Neutrophil (primary cell): ENCODE data around the gene STARD3NL.

Experiments used
- H3K27ac ChIP-seq: fragments of 200-600 bp; sonication (generic); 2 replicates; pipeline ENCODE4 v1.5.1; 2016; ENCODE audit warnings: mild to moderate bottlenecking, moderate library complexity
- H3K27me3 ChIP-seq: fragments of 200-600 bp; sonication (generic); 2 replicates; pipeline ENCODE4 v1.6.0; 2016; ENCODE audit warnings: mild to moderate bottlenecking
- H3K36me3 ChIP-seq: fragments of 200-600 bp; sonication (generic); 2 replicates; pipeline ENCODE4 v1.5.1; 2017
- H3K4me1 ChIP-seq, 2 experiments: fragments of 200-600 bp in 1 of 2; sonication (generic) in 1 of 2; 1 replicate in 1 of 2; 2 replicates in 1 of 2; pipeline versions ENCODE4 v1.5.1 to v1.6.1; 2013 to 2016; ENCODE audit warnings: low read depth in 1 of 2, low read length in 1 of 2, mild to moderate bottlenecking in 1 of 2, moderate library complexity in 1 of 2; ENCODE audit not compliant: control insufficient read depth in 1 of 2, insufficient read depth in 1 of 2
- H3K4me3 ChIP-seq, 2 experiments: fragments of 200-600 bp in 1 of 2; sonication (generic) in 1 of 2; 1 replicate in 1 of 2; 2 replicates in 1 of 2; pipeline ENCODE4 v1.5.1; 2013 to 2016; ENCODE audit warnings: low read depth in 1 of 2, low read length in 1 of 2, mild to moderate bottlenecking in 1 of 2, moderate library complexity in 1 of 2
- H3K9me3 ChIP-seq: fragments of 200-600 bp; sonication (generic); 2 replicates; pipeline ENCODE4 v1.5.1; 2016
- CTCF ChIP-seq: fragments of 200-600 bp; sonication (generic); IDR thresholded peaks from 2 replicates; pipeline ENCODE4 v1.5.1; 2016; ENCODE audit warnings: antibody characterized with exemption

The STARD3NL gene

GRCh38 chr7:38215115-38215514 lies 37.1 kb downstream of the STARD3NL start:
- Histone ChIP-seq H3K9me3 (no peaks in the 10 kb centered on the region), H3K4me3 (no peak overlapping the region), H3K4me1 (peaks cover 15 to 20% of the 10 kb centered on the region in 2 experiments), H3K27ac (no peak overlapping the region), H3K27me3 (no peaks in the 10 kb centered on the region), H3K36me3 (peaks cover 60% of the 10 kb centered on the region)
- TF ChIP-seq CTCF = no peak

DNA sequence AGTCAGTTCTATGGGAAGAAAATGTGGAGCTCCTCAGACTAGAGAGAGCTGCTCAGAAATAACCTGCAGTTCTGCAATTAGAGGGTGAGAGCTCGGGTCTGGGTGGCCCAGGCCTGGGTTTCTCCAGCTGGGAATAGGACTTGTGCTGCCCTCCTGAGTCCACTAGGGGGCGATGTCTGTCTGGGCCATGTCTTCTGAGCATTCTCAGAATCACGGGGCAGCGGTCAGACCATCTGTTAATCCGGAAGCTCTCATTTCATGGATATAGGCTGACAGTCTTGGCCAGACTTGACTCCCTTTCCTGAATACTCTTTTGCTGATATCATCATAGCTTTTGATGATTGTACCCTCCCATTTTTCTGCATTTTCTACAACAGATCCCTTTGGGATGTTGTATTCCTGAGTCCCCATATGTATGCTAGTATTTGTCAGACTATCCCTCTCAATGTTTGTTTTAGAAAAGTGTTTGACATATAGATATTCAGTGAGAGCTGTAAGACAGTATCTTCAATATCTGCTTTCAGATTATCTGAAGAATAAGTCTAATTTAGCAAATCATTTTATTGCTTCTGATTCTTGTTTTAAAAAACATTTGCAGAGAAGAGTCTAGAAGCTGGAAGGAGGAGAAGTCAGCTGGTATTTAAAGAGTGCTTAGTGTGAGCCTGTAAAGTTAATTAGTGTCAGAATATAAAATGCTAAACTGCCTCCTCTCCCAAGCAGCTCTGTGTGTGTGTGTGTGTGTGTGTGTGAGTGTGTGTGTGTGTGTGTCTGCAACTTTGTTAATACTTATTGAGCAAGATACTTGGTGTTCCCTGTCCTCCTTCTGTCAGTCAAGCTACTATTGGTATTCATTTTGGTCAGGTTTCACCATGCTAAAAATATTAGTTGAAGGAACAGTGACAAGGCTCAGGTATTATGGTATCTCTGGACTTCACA lies 38.0 kb downstream of the STARD3NL start:
- Histone ChIP-seq H3K9me3 (no peaks in the 10 kb centered on the region), H3K27ac (peak overlapping the region; percentile 67), H3K4me1 (peaks cover 15 to 20% of the 10 kb centered on the region in 2 experiments), H3K36me3 (peaks cover 65% of the 10 kb centered on the region), H3K4me3 (no peak overlapping the region), H3K27me3 (no peaks in the 10 kb centered on the region)
- TF ChIP-seq CTCF = peak; percentile 89

GRCh38 chr7:38217672-38218071 lies 39.6 kb downstream of the STARD3NL start:
- no peaks in the 10 kb centered on the region for H3K27me3 ChIP-seq
- TF ChIP-seq CTCF = no peak
- H3K4me1 ChIP-seq = peaks cover 19 to 22% of the 10 kb centered on the region in 2 experiments
- peak overlapping the region; percentile 67 for H3K27ac ChIP-seq
- no peaks in the 10 kb centered on the region for H3K9me3 ChIP-seq
- H3K4me3 ChIP-seq = no peak overlapping the region
- H3K36me3 ChIP-seq = peaks cover 79% of the 10 kb centered on the region

- no peaks in the 10 kb centered on the region for H3K27me3 ChIP-seq
- H3K9me3 ChIP-seq = no peaks in the 10 kb centered on the region
- H3K4me1 ChIP-seq = peaks cover 28 to 31% of the 10 kb centered on the region in 2 experiments
- no peak overlapping the region for H3K27ac ChIP-seq
- peaks cover 57% of the 10 kb centered on the region for H3K36me3 ChIP-seq
- no peak overlapping the region for H3K4me3 ChIP-seq
- no peak for TF ChIP-seq CTCF
Observed at GRCh38 chr7:38220452-38220851, 42.4 kb downstream of the STARD3NL start.

DNA sequence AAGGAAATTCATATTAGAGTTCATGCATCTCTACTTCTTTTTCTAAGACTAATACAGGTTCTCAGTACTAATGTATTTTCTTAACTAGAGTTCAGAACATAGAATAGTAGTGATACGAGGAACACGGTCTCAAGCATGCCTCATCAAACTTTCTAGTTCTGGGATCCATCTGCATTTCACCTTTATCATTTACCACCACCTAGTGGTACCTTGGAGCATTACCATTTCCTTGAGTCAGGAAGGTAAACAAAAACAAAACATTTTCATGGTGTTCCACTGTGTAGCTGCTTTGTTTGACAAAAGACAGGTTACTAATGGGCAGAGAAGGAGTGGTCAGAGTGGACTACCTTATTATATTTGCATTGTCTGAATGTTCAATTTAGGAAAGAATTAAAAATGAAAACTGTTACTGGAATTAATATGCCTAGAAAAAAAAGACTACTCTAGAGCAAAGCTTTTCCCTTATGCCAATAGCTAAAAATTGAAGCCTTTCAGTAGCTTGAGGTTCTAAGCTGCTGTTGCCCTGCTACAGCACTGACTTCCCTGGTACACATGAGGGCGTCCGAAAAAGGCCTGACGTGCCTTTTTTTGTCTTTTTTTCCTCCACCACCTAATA lies 44.5 kb downstream of the STARD3NL start:
- Histone ChIP-seq H3K9me3 (no peaks in the 10 kb centered on the region), H3K27ac (peak overlapping the region; percentile 54), H3K4me1 (peaks cover 12 to 14% of the 10 kb centered on the region in 2 experiments), H3K36me3 (peaks cover 55% of the 10 kb centered on the region), H3K4me3 (no peak overlapping the region), H3K27me3 (no peaks in the 10 kb centered on the region)
- TF ChIP-seq CTCF = peak; percentile 90
